Loucy (cell line): ENCODE results near the gene SOAT2.

Experiments
- H2AFZ ChIP-seq: fragments of 200-600 bp; sonication (generic); 2 replicates; pipeline ENCODE4 v1.6.0; 2016; ENCODE audit warnings: antibody characterized with exemption, mild to moderate bottlenecking, low read length, moderate library complexity
- H3F3A ChIP-seq: fragments of 200-600 bp; 2 replicates; pipeline ENCODE4 v1.6.0; 2016; ENCODE audit warnings: antibody characterized with exemption, low read depth, mild to moderate bottlenecking
- H3K27me3 ChIP-seq: fragments of 200-600 bp; sonication (generic); 2 replicates; pipeline ENCODE4 v1.6.1; 2014; ENCODE audit warnings: low read length, mild to moderate bottlenecking; ENCODE audit not compliant: insufficient read depth, poor library complexity, severe bottlenecking
- H3K36me3 ChIP-seq: fragments of 200-600 bp; sonication (generic); 2 replicates; pipeline ENCODE4 v1.6.1; 2016; ENCODE audit warnings: low read length; ENCODE audit not compliant: insufficient read depth
- H3K4me1 ChIP-seq: fragments of 200-600 bp; sonication (generic); 2 replicates; pipeline ENCODE4 v1.5.1; 2014; ENCODE audit warnings: low read length, mild to moderate bottlenecking; ENCODE audit not compliant: insufficient read depth, poor library complexity, severe bottlenecking
- H3K4me2 ChIP-seq: fragments of 200-600 bp; sonication (generic); 2 replicates; pipeline ENCODE4 v1.6.0; 2014; ENCODE audit warnings: antibody characterized with exemption, low read length, low read depth, mild to moderate bottlenecking; ENCODE audit not compliant: poor library complexity, severe bottlenecking
- H3K4me3 ChIP-seq: fragments of 200-600 bp; sonication (generic); 2 replicates; pipeline ENCODE4 v1.5.1; 2014; ENCODE audit warnings: low read length, mild to moderate bottlenecking, mixed read lengths; ENCODE audit not compliant: poor library complexity, severe bottlenecking
- H3K79me2 ChIP-seq: fragments of 200-600 bp; sonication (generic); 2 replicates; pipeline ENCODE4 v1.6.1; 2014; ENCODE audit warnings: low read length; ENCODE audit not compliant: insufficient read depth
- H3K9ac ChIP-seq: fragments of 200-600 bp; sonication (generic); 2 replicates; pipeline ENCODE4 v1.6.0; 2014; ENCODE audit warnings: mild to moderate bottlenecking, low read depth, low read length, moderate library complexity; ENCODE audit not compliant: poor library complexity, severe bottlenecking
- H3K9me2 ChIP-seq: fragments of 200-600 bp; sonication (generic); replicated peaks from 2 replicates; pipeline ENCODE4 v1.6.1; 2016; ENCODE audit warnings: low read depth, low read length, mixed read lengths
- H3K9me3 ChIP-seq: fragments of 200-600 bp; sonication (generic); 2 replicates; pipeline ENCODE4 v1.6.1; 2014; ENCODE audit warnings: mild to moderate bottlenecking, antibody characterized with exemption, low read length, low read depth; ENCODE audit not compliant: insufficient read depth
- H4K20me1 ChIP-seq: fragments of 200-600 bp; sonication (generic); 2 replicates; pipeline ENCODE4 v1.6.0; 2014; ENCODE audit warnings: antibody characterized with exemption, low read length, mild to moderate bottlenecking; ENCODE audit not compliant: insufficient read depth, poor library complexity, severe bottlenecking
- CTCF ChIP-seq: fragments of 200-600 bp; sonication (generic); conservative IDR thresholded peaks from 2 replicates; pipeline ENCODE4 v1.5.1; 2014; ENCODE audit warnings: mild to moderate bottlenecking, antibody characterized with exemption, low read length
- EZH2phosphoT487 ChIP-seq: fragments of 200-600 bp; IDR thresholded peaks from 2 replicates; pipeline ENCODE4 v1.6.1; 2018; ENCODE audit warnings: antibody characterized with exemption, mild to moderate bottlenecking, moderate library complexity, borderline replicate concordance

SOAT2 gene

GRCh38 chr12:53057816-53058500, 45.3 kb upstream of the SOAT2 start:
- no peaks in the 10 kb centered on the region for H3F3A ChIP-seq
- no peak overlapping the region for H3K4me3 ChIP-seq
- no peaks in the 10 kb centered on the region for H3K79me2 ChIP-seq
- no peaks in the 10 kb centered on the region for H3K9me3 ChIP-seq
- no peaks in the 10 kb centered on the region for H3K9me2 ChIP-seq
- no peak overlapping the region for H2AFZ ChIP-seq
- no peak overlapping the region for H3K9ac ChIP-seq
- H3K4me2 ChIP-seq, result no peak overlapping the region
- TF ChIP-seq EZH2phosphoT487, result no peak
- no peak for TF ChIP-seq CTCF
- H3K4me1 ChIP-seq, result peaks cover 14% of the 10 kb centered on the region
- no peaks in the 10 kb centered on the region for H4K20me1 ChIP-seq
- H3K27me3 ChIP-seq, result no peaks in the 10 kb centered on the region
- H3K36me3 ChIP-seq, result no peaks in the 10 kb centered on the region

- H4K20me1 ChIP-seq, result no peaks in the 10 kb centered on the region
- H2AFZ ChIP-seq, result no peak overlapping the region
- no peak overlapping the region for H3K4me3 ChIP-seq
- no peak overlapping the region for H3K9ac ChIP-seq
- H3K4me2 ChIP-seq, result no peak overlapping the region
- H3K36me3 ChIP-seq, result no peaks in the 10 kb centered on the region
- TF ChIP-seq EZH2phosphoT487 (no peak), CTCF (no peak)
- H3K9me3 ChIP-seq, result no peaks in the 10 kb centered on the region
- H3K4me1 ChIP-seq, result peaks cover 10% of the 10 kb centered on the region
- no peaks in the 10 kb centered on the region for H3K79me2 ChIP-seq
- H3F3A ChIP-seq, result no peaks in the 10 kb centered on the region
- H3K27me3 ChIP-seq, result no peaks in the 10 kb centered on the region
- no peaks in the 10 kb centered on the region for H3K9me2 ChIP-seq
These were observed 44.4 kb upstream of the SOAT2 start for GRCh38 chr12:53058674-53059433.

DNA sequence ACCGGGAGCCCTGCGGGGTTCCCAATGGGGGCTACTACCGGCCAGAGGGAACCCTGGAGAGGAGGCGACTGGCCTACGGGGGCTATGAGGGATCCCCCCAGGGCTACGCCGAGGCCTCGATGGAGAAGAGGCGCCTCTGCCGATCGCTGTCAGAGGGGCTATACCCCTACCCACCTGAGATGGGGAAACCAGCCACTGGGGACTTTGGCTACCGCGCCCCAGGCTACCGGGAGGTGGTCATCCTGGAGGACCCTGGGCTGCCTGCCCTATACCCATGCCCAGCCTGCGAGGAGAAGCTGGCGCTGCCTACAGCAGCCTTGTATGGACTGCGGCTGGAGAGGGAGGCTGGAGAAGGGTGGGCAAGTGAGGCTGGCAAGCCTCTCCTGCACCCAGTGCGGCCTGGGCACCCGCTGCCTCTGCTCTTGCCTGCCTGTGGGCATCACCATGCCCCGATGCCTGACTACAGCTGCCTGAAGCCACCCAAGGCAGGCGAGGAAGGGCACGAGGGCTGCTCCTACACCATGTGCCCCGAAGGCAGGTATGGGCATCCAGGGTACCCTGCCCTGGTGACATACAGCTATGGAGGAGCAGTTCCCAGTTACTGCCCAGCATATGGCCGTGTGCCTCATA, 43.7 kb upstream of the SOAT2 start:
- no peaks in the 10 kb centered on the region for H4K20me1 ChIP-seq
- H3K4me1 ChIP-seq, result peaks cover 6% of the 10 kb centered on the region
- H3F3A ChIP-seq, result no peaks in the 10 kb centered on the region
- H3K79me2 ChIP-seq, result no peaks in the 10 kb centered on the region
- H3K36me3 ChIP-seq, result no peaks in the 10 kb centered on the region
- TF ChIP-seq CTCF (no peak), EZH2phosphoT487 (no peak)
- H3K27me3 ChIP-seq, result no peaks in the 10 kb centered on the region
- no peak overlapping the region for H2AFZ ChIP-seq
- no peak overlapping the region for H3K4me3 ChIP-seq
- no peaks in the 10 kb centered on the region for H3K9me2 ChIP-seq
- H3K4me2 ChIP-seq, result no peak overlapping the region
- H3K9me3 ChIP-seq, result no peaks in the 10 kb centered on the region
- H3K9ac ChIP-seq, result no peak overlapping the region
